Measurements from ENCODE around the gene RNF130. TPM values are rescaled to one million over a fixed set of nuclear protein-coding genes. Genes with fewer than 3 reads are reported as not detected.

The RNF130 gene
- total and polyA plus RNA-seq, 9 of the 15 experiments (the other 6 are each of a cell fraction or from before 2014, with no cell fraction given): 5.8 to 39.4 (median 27.1) TPM

DNA sequence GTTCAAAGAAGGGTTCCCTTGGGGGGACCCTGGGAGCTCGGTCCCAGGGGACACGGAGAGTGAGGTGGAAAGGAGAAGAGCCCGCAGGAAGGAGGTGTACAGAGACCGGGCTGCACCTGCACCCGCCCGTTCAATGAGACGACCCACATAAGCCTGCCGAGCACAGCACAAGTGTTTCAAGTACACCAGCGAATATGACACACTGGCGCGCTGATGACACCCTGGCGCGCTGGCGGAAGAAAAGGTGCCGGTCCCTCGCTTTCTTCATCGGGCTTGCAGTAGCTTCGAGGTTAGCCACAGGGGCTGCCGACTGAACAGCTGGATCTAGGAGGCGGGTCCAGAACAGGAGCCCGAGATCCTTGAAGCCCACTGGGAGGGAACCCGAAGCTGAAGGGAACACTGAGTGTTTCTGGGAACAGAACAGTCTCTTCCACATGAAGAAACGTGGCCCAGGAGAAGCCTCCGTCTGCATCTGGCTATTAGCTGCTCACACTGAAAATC is 165.2 kb downstream of the RNF130 start:
- 91% methylated on average over 21 of the region's 24 CpGs for WGBS (ENCODE audit: insufficient coverage, low coverage, missing lambda C conversion rate)
- H3K9me3 ChIP-seq (replicated peaks; ENCODE audit: control insufficient read depth, insufficient read depth, low read depth, low read length): no peaks in the 10 kb centered on the region
- no peak for FAIRE-seq
- no peaks in the 10 kb centered on the region for H4K20me1 ChIP-seq (replicated peaks; ENCODE audit: control insufficient read depth, insufficient read depth, low read length)
- H3K9ac ChIP-seq (ENCODE audit: insufficient read depth in 1 of 2, low read depth in 2 of 2, low read length in 2 of 2): peak overlapping the region; percentile 69 to 95; a peak in 3 of 4 replicates
- H2AFZ ChIP-seq (ENCODE audit: low read depth, low read length): no peak overlapping the region
- H3K4me3 ChIP-seq: peak overlapping the region; percentile 61
- peaks cover 43% of the 10 kb centered on the region; the same call in 2 of the 3 replicates for H3K36me3 ChIP-seq (ENCODE audit: control insufficient read depth, insufficient read depth, low read length)
- CTCF ChIA-PET (ENCODE audit: low intra/inter-chr PET ratio): no interaction called here
- DNase-seq (ENCODE audit: extremely low read depth in 1 of 4, low spot score in 3 of 4): no peak
- peaks cover 25% of the 10 kb centered on the region for H3K79me2 ChIP-seq (ENCODE audit: control insufficient read depth, insufficient read depth, low read length)
- H3K27ac ChIP-seq (ENCODE audit: extremely low read depth, low read depth, low read length): no peak overlapping the region
- no peak for ATAC-seq
- no peaks in the 10 kb centered on the region for H3K27me3 ChIP-seq (ENCODE audit: control insufficient read depth in 2 of 2, insufficient read depth in 2 of 2, low read length in 2 of 2)
- POLR2A ChIA-PET: interaction anchor here (0.6 to 1.3 kb wide), 6 partner anchors 19 to 1374 kb away, joined by 3 to 4 read pairs (median 3); no protein-coding TSS in a partner anchor
- no TSS peak for BruUV-seq (replicated peaks)
- in situ Hi-C loops (cut with MboI): no loop called here
- intact Hi-C loops (cut with micrococcal nuclease): loop anchor here (5.0 kb wide), 1 partner anchor 99 kb away; the partner anchor contains the start of gene MGAT4B
- peaks cover 6 to 40% of the 10 kb centered on the region in 2 experiments; a peak in 4 of 5 replicates for H3K4me1 ChIP-seq (replicated peaks in 1 of 2; ENCODE audit: control insufficient read depth in 2 of 2, insufficient read depth in 2 of 2, low read length in 2 of 2)
- no peaks in the 10 kb centered on the region for H3K9me1 ChIP-seq (ENCODE audit: control insufficient read depth, insufficient read depth, low read length)
- peak overlapping the region; percentile 77 for H3K4me2 ChIP-seq (ENCODE audit: insufficient read depth, low read length)
- TF ChIP-seq, protein P1, sequence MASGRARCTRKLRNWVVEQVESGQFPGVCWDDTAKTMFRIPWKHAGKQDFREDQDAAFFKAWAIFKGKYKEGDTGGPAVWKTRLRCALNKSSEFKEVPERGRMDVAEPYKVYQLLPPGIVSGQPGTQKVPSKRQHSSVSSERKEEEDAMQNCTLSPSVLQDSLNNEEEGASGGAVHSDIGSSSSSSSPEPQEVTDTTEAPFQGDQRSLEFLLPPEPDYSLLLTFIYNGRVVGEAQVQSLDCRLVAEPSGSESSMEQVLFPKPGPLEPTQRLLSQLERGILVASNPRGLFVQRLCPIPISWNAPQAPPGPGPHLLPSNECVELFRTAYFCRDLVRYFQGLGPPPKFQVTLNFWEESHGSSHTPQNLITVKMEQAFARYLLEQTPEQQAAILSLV (tag; IDR thresholded peaks at IDR 0.05): no peak
- TF ChIP-seq NFRKB (IDR thresholded peaks at IDR 0.05; ENCODE audit: low read depth) (no peak), U2AF2 (optimal IDR thresholded peaks at IDR 0.05; ENCODE audit: low read depth, low read length) (no peak), KLF16 (IDR thresholded peaks at IDR 0.05) (no peak), MEF2A (IDR thresholded peaks at IDR 0.05; ENCODE audit: control insufficient read depth, low read depth, low read length) (no peak), GABPB1 (CRISPR knock-in tag; IDR thresholded peaks at IDR 0.05) (no peak), JUN (IDR thresholded peaks at IDR 0.05; ENCODE audit: borderline replicate concordance, low read depth, low read length) (no peak), JUN (CRISPR knock-in tag; IDR thresholded peaks at IDR 0.05; ENCODE audit: borderline replicate concordance) (no peak), RBM15 (IDR thresholded peaks at IDR 0.05; ENCODE audit: insufficient read depth, low read length) (no peak), CREB5 (CRISPR knock-in tag; IDR thresholded peaks at IDR 0.05) (no peak), ZBTB33 (CRISPR knock-in tag; IDR thresholded peaks at IDR 0.05) (peak; percentile 79; the same call in 1 of the 2 replicates), HNRNPH1 (optimal IDR thresholded peaks at IDR 0.05; ENCODE audit: low read depth, low read length) (no peak)
- TF ChIP-seq, protein P2, sequence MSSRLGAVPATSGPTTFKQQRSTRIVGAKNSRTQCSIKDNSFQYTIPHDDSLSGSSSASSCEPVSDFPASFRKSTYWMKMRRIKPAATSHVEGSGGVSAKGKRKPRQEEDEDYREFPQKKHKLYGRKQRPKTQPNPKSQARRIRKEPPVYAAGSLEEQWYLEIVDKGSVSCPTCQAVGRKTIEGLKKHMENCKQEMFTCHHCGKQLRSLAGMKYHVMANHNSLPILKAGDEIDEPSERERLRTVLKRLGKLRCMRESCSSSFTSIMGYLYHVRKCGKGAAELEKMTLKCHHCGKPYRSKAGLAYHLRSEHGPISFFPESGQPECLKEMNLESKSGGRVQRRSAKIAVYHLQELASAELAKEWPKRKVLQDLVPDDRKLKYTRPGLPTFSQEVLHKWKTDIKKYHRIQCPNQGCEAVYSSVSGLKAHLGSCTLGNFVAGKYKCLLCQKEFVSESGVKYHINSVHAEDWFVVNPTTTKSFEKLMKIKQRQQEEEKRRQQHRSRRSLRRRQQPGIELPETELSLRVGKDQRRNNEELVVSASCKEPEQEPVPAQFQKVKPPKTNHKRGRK (tag; IDR thresholded peaks at IDR 0.05): no peak
- TF ChIP-seq, protein P3, sequence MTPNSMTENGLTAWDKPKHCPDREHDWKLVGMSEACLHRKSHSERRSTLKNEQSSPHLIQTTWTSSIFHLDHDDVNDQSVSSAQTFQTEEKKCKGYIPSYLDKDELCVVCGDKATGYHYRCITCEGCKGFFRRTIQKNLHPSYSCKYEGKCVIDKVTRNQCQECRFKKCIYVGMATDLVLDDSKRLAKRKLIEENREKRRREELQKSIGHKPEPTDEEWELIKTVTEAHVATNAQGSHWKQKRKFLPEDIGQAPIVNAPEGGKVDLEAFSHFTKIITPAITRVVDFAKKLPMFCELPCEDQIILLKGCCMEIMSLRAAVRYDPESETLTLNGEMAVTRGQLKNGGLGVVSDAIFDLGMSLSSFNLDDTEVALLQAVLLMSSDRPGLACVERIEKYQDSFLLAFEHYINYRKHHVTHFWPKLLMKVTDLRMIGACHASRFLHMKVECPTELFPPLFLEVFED (CRISPR knock-in tag; conservative IDR thresholded peaks at IDR 0.05): no peak
